HL-60 (cell line): ENCODE data around the gene FUT9.
A peak's percentile ranks its signal among the peaks of the same experiment; 100 is the strongest.

Source experiments
- DNase-seq, 2 experiments: peaks; one replicate each; pipeline ENCODE4 v3.0.0-alpha.2; 2010 to 2020; ENCODE audit warnings: low read depth in 1 of 2, low spot score in 1 of 2
- H3K27ac ChIP-seq: fragments of 250-450 bp; sonication (Bioruptor Pico); replicated peaks from 2 replicates; pipeline ENCODE4 v1.5.1; 2020; ENCODE audit warnings: mild to moderate bottlenecking, moderate library complexity
- H3K27me3 ChIP-seq: fragments of 250-450 bp; sonication (Bioruptor Pico); 2 replicates; pipeline ENCODE4 v1.5.1; 2021; ENCODE audit warnings: mild to moderate bottlenecking, moderate library complexity; ENCODE audit not compliant: insufficient read depth, poor library complexity, severe bottlenecking
- H3K4me3 ChIP-seq: replicated peaks from 2 replicates; pipeline ENCODE4 v1.5.1; 2011; ENCODE audit warnings: mild to moderate bottlenecking, control low read depth, low read length; ENCODE audit not compliant: insufficient read depth
- CTCF ChIP-seq: IDR thresholded peaks from one replicate; pipeline ENCODE4 v1.5.1; 2011; ENCODE audit warnings: low read length, control low read depth, inconsistent platforms; ENCODE audit not compliant: insufficient read depth
- GABPA ChIP-seq: IDR thresholded peaks from 2 replicates; pipeline ENCODE4 v1.6.1; 2012; ENCODE audit warnings: low read depth
- POLR2AphosphoS5 ChIP-seq: IDR thresholded peaks from 2 replicates; pipeline ENCODE4 v1.6.1; 2012; ENCODE audit warnings: low read depth
- REST ChIP-seq: IDR thresholded peaks from 2 replicates; pipeline ENCODE4 v1.6.1; 2012; ENCODE audit warnings: low read depth; ENCODE audit not compliant: insufficient replicate concordance
- SPI1 ChIP-seq: IDR thresholded peaks from 2 replicates; pipeline ENCODE4 v1.6.1; 2012; ENCODE audit warnings: low read depth, mild to moderate bottlenecking, borderline replicate concordance

FUT9 gene

GRCh38 chr6:96104910-96105309 lies 89.1 kb downstream of the FUT9 start:
- H3K27ac ChIP-seq = no peak overlapping the region
- no peak for TF ChIP-seq CTCF
- TF ChIP-seq GABPA = no peak
- TF ChIP-seq POLR2AphosphoS5 = no peak
- TF ChIP-seq REST = no peak
- no peaks in the 10 kb centered on the region for H3K27me3 ChIP-seq
- DNase-seq = no peak
- no peak overlapping the region for H3K4me3 ChIP-seq

- H3K4me3 ChIP-seq = no peak overlapping the region
Measured at GRCh38 chr6:96110878-96111277, 95.1 kb downstream of the FUT9 start.

GRCh38 chr6:96116674-96117073 lies 100.9 kb downstream of the FUT9 start:
- no peak for DNase-seq
- Histone ChIP-seq H3K27ac (no peak overlapping the region), H3K27me3 (no peaks in the 10 kb centered on the region), H3K4me3 (no peak overlapping the region)
- no peak for TF ChIP-seq GABPA
- peak; percentile 95 for TF ChIP-seq REST
- no peak for TF ChIP-seq CTCF
- no peak for TF ChIP-seq SPI1
- no peak for TF ChIP-seq POLR2AphosphoS5

More at GRCh38 chr6:96110878-96111277, 95.1 kb downstream of the FUT9 start:
- Histone ChIP-seq H3K27me3 (no peaks in the 10 kb centered on the region), H3K27ac (no peak overlapping the region)
- TF ChIP-seq POLR2AphosphoS5 = no peak
- no peak for TF ChIP-seq SPI1
- no peak for TF ChIP-seq CTCF
- no peak for TF ChIP-seq GABPA
- no peak for TF ChIP-seq REST
- DNase-seq = no peak
